ENCODE data around the gene KCND2.

Gene KCND2

GRCh38 chr7:120586571-120586970 is 313.6 kb downstream of the KCND2 start:
- no peak for TF ChIP-seq CTCF (IDR thresholded peaks at IDR 0.05; ENCODE audit: insufficient read depth, missing control alignments)
- no peak for DNase-seq (ENCODE audit: insufficient read length, low spot score)
- FAIRE-seq, result no peak

GRCh38 chr7:120587243-120587642 is 314.3 kb downstream of the KCND2 start:
- FAIRE-seq, result no peak
- no peak for DNase-seq (ENCODE audit: insufficient read length, low spot score)
- no peak for TF ChIP-seq CTCF (IDR thresholded peaks at IDR 0.05; ENCODE audit: insufficient read depth, missing control alignments)

GRCh38 chr7:120588416-120588815 is 315.4 kb downstream of the KCND2 start:
- no peak for TF ChIP-seq CTCF (IDR thresholded peaks at IDR 0.05; ENCODE audit: insufficient read depth, missing control alignments)
- no peak for FAIRE-seq
- no peak for DNase-seq (ENCODE audit: insufficient read length, low spot score)

GRCh38 chr7:120588862-120589261 is 315.9 kb downstream of the KCND2 start:
- no peak for DNase-seq (ENCODE audit: insufficient read length, low spot score)
- FAIRE-seq, result no peak
- no peak for TF ChIP-seq CTCF (IDR thresholded peaks at IDR 0.05; ENCODE audit: insufficient read depth, missing control alignments)

- TF ChIP-seq CTCF (IDR thresholded peaks at IDR 0.05; ENCODE audit: insufficient read depth, missing control alignments), result no peak
- no peak for DNase-seq (ENCODE audit: insufficient read length, low spot score)
- no peak for FAIRE-seq
Measured at GRCh38 chr7:120600607-120601006, 327.6 kb downstream of the KCND2 start.

- FAIRE-seq (no peak), DNase-seq (ENCODE audit: insufficient read length, low spot score) (no peak)
- no peak for TF ChIP-seq CTCF (IDR thresholded peaks at IDR 0.05; ENCODE audit: insufficient read depth, missing control alignments)
Measured at GRCh38 chr7:120603366-120603765, 330.4 kb downstream of the KCND2 start.

GRCh38 chr7:120609136-120609753 is 336.3 kb downstream of the KCND2 start:
- no peak for DNase-seq (ENCODE audit: insufficient read length, low spot score)
- TF ChIP-seq CTCF (IDR thresholded peaks at IDR 0.05; ENCODE audit: insufficient read depth, missing control alignments), result no peak

More at GRCh38 chr7:120609136-120609753, 336.3 kb downstream of the KCND2 start:
- FAIRE-seq, result no peak
